ENCODE measurements around the gene LGALS8.
"Not testable (repeated sequence)": the region's sequence is repeated elsewhere in the genome, so short reads cannot be mapped to it uniquely, and the experiment has no call there.

The LGALS8 gene

GRCh38 chr1:236575523-236575922, 51.7 kb downstream of the LGALS8 start:
- in situ Hi-C loops (cut with MboI; ENCODE audit: low pct_unique_long_range_greater_than_20kb, low sequenced_read_pairs, unreplicated experiment): no loop called here
- DNase-seq (ENCODE audit: low spot score): no peak
- no peak for TF ChIP-seq CTCF (IDR thresholded peaks at IDR 0.05; ENCODE audit: extremely low read depth, insufficient read depth, missing control alignments)

- in situ Hi-C loops (cut with MboI; ENCODE audit: low pct_unique_long_range_greater_than_20kb, low sequenced_read_pairs, unreplicated experiment): no loop called here
- TF ChIP-seq CTCF (IDR thresholded peaks at IDR 0.05; ENCODE audit: extremely low read depth, insufficient read depth, missing control alignments): no peak
- no peak for DNase-seq (ENCODE audit: low spot score)
These were observed 52.2 kb downstream of the LGALS8 start for GRCh38 chr1:236576004-236576403.

GRCh38 chr1:236577041-236577440, 53.3 kb downstream of the LGALS8 start:
- in situ Hi-C loops (cut with MboI; ENCODE audit: low pct_unique_long_range_greater_than_20kb, low sequenced_read_pairs, unreplicated experiment); DNase-seq (ENCODE audit: low spot score): not testable (repeated sequence)

GRCh38 chr1:236578661-236579060, 54.9 kb downstream of the LGALS8 start:
- in situ Hi-C loops (cut with MboI; ENCODE audit: low pct_unique_long_range_greater_than_20kb, low sequenced_read_pairs, unreplicated experiment): no loop called here
- DNase-seq (ENCODE audit: low spot score): no peak
- no peak for TF ChIP-seq CTCF (IDR thresholded peaks at IDR 0.05; ENCODE audit: extremely low read depth, insufficient read depth, missing control alignments)

- DNase-seq (ENCODE audit: low spot score); in situ Hi-C loops (cut with MboI; ENCODE audit: low pct_unique_long_range_greater_than_20kb, low sequenced_read_pairs, unreplicated experiment): not testable (repeated sequence)
These were observed 56.6 kb downstream of the LGALS8 start for GRCh38 chr1:236580404-236580803.

GRCh38 chr1:236581528-236581927, 57.7 kb downstream of the LGALS8 start:
- no peak for DNase-seq (ENCODE audit: low spot score)
- in situ Hi-C loops (cut with MboI; ENCODE audit: low pct_unique_long_range_greater_than_20kb, low sequenced_read_pairs, unreplicated experiment): no loop called here
- TF ChIP-seq CTCF (IDR thresholded peaks at IDR 0.05; ENCODE audit: extremely low read depth, insufficient read depth, missing control alignments): no peak

GRCh38 chr1:236589531-236589930, 65.7 kb downstream of the LGALS8 start:
- in situ Hi-C loops (cut with MboI; ENCODE audit: low pct_unique_long_range_greater_than_20kb, low sequenced_read_pairs, unreplicated experiment): no loop called here
- no peak for DNase-seq (ENCODE audit: low spot score)
- TF ChIP-seq CTCF (IDR thresholded peaks at IDR 0.05; ENCODE audit: extremely low read depth, insufficient read depth, missing control alignments): no peak

GRCh38 chr1:236590553-236591150, 66.9 kb downstream of the LGALS8 start:
- in situ Hi-C loops (cut with MboI; ENCODE audit: low pct_unique_long_range_greater_than_20kb, low sequenced_read_pairs, unreplicated experiment): no loop called here
- no peak for TF ChIP-seq CTCF (IDR thresholded peaks at IDR 0.05; ENCODE audit: extremely low read depth, insufficient read depth, missing control alignments)
- no peak for DNase-seq (ENCODE audit: low spot score)
